ENCODE data around the gene PDE4D.
A peak's percentile ranks its signal among the peaks of the same experiment; 100 is the strongest.

PDE4D gene

GRCh38 chr5:59553992-59554391 lies 339.5 kb downstream of the PDE4D start:
- no peak for DNase-seq (ENCODE audit: low read depth, low spot score)

- DNase-seq (ENCODE audit: low read depth, low spot score) = no peak
Observed at GRCh38 chr5:59548807-59549357, 344.6 kb downstream of the PDE4D start.

- DNase-seq (ENCODE audit: low read depth, low spot score) = no peak
Observed at GRCh38 chr5:59547731-59548130, 345.8 kb downstream of the PDE4D start.

- no peak for DNase-seq (ENCODE audit: low read depth, low spot score)
Observed at GRCh38 chr5:59544573-59544972, 349.0 kb downstream of the PDE4D start.

- no peak for DNase-seq (ENCODE audit: low read depth, low spot score)
Observed at GRCh38 chr5:59543821-59544442, 349.6 kb downstream of the PDE4D start.

- peak; percentile 37 for DNase-seq (ENCODE audit: low read depth, low spot score)
Observed at GRCh38 chr5:59542851-59543820, 350.4 kb downstream of the PDE4D start.

- no peak for DNase-seq (ENCODE audit: low read depth, low spot score)
Observed at GRCh38 chr5:59542306-59542705, 351.2 kb downstream of the PDE4D start.

- DNase-seq (ENCODE audit: low read depth, low spot score) = no peak
Observed at GRCh38 chr5:59540366-59540765, 353.2 kb downstream of the PDE4D start.

GRCh38 chr5:59538750-59539121 lies 354.8 kb downstream of the PDE4D start:
- no peak for DNase-seq (ENCODE audit: low read depth, low spot score)

- DNase-seq (ENCODE audit: low read depth, low spot score) = no peak
Observed at GRCh38 chr5:59537961-59538749, 355.4 kb downstream of the PDE4D start.

- DNase-seq (ENCODE audit: low read depth, low spot score) = no peak
Observed at GRCh38 chr5:59536875-59537274, 356.7 kb downstream of the PDE4D start.

- no peak for DNase-seq (ENCODE audit: low read depth, low spot score)
Observed at GRCh38 chr5:59535561-59535960, 358.0 kb downstream of the PDE4D start.

GRCh38 chr5:59533730-59534108 lies 359.8 kb downstream of the PDE4D start:
- DNase-seq (ENCODE audit: low read depth, low spot score) = no peak

GRCh38 chr5:59532979-59533729 lies 360.4 kb downstream of the PDE4D start:
- DNase-seq (ENCODE audit: low read depth, low spot score) = no peak

- no peak for DNase-seq (ENCODE audit: low read depth, low spot score)
Observed at GRCh38 chr5:59529239-59529638, 364.3 kb downstream of the PDE4D start.

- no peak for DNase-seq (ENCODE audit: low read depth, low spot score)
Observed at GRCh38 chr5:59528202-59528862, 365.2 kb downstream of the PDE4D start.

- peak; percentile 72 for DNase-seq (ENCODE audit: low read depth, low spot score)
Observed at GRCh38 chr5:59525957-59526356, 367.6 kb downstream of the PDE4D start.

- no peak for DNase-seq (ENCODE audit: low read depth, low spot score)
Observed at GRCh38 chr5:59525311-59525710, 368.2 kb downstream of the PDE4D start.

GRCh38 chr5:59522201-59522831 lies 371.2 kb downstream of the PDE4D start:
- no peak for DNase-seq (ENCODE audit: low read depth, low spot score)

GRCh38 chr5:59521476-59521875 lies 372.1 kb downstream of the PDE4D start:
- DNase-seq (ENCODE audit: low read depth, low spot score) = no peak
